Activated T-helper 17 cell treated with anti-CD3 and anti-CD28 coated beads, Interleukin-2, amount 50 U/mL, for 72 hours (primary cell): Measurements from ENCODE around the gene SLC6A5. TPM values are rescaled to one million over a fixed set of nuclear protein-coding genes. Genes with fewer than 3 reads are reported as not detected.

Source experiments
- ATAC-seq: fragments of 150-1000 bp; cut with Tn5 transposase; replicated peaks from 2 replicates; pipeline ENCODE4 v1.10.0; 2021; ENCODE audit warnings: mild to moderate bottlenecking, moderate library complexity
- H3K27ac Mint-ChIP-seq: one replicate; pipeline ENCODE4 v1.8.0; 2022; ENCODE audit warnings: mixed read lengths
- H3K27me3 Mint-ChIP-seq: one replicate; pipeline ENCODE4 v1.8.0; 2022; ENCODE audit warnings: mixed read lengths
- H3K36me3 Mint-ChIP-seq: one replicate; pipeline ENCODE4 v1.8.0; 2022; ENCODE audit warnings: low read depth, mild to moderate bottlenecking, mixed read lengths
- H3K4me1 Mint-ChIP-seq: one replicate; pipeline ENCODE4 v1.8.0; 2022; ENCODE audit warnings: mixed read lengths
- H3K4me3 Mint-ChIP-seq: one replicate; pipeline ENCODE4 v1.8.0; 2022; ENCODE audit warnings: mild to moderate bottlenecking, mixed read lengths
- H3K9me3 Mint-ChIP-seq: one replicate; pipeline ENCODE4 v1.8.0; 2022; ENCODE audit warnings: mixed read lengths
- total RNA-seq, 2 donors: library from RNA; stranded (reverse); gene quantifications; one replicate each; pipeline ENCODE4 v1.2.3, GENCODE V29; 2022

SLC6A5 gene
- total RNA-seq, 2 donors from 2014 or later, result not detected

GRCh38 chr11:20623252-20623651 is 23.8 kb downstream of the SLC6A5 start:
- H3K4me3 Mint-ChIP-seq, result no peak overlapping the region
- peaks cover 27% of the 10 kb centered on the region for H3K27me3 Mint-ChIP-seq
- no peaks in the 10 kb centered on the region for H3K4me1 Mint-ChIP-seq
- no peak for ATAC-seq
- no peak overlapping the region for H3K27ac Mint-ChIP-seq
- no peaks in the 10 kb centered on the region for H3K36me3 Mint-ChIP-seq
- no peaks in the 10 kb centered on the region for H3K9me3 Mint-ChIP-seq

- H3K4me1 Mint-ChIP-seq, result no peaks in the 10 kb centered on the region
- ATAC-seq, result no peak
- H3K27ac Mint-ChIP-seq, result no peak overlapping the region
- H3K4me3 Mint-ChIP-seq, result no peak overlapping the region
- H3K9me3 Mint-ChIP-seq, result no peaks in the 10 kb centered on the region
- no peaks in the 10 kb centered on the region for H3K36me3 Mint-ChIP-seq
- H3K27me3 Mint-ChIP-seq, result peaks cover 27% of the 10 kb centered on the region
These were observed 26.9 kb downstream of the SLC6A5 start for GRCh38 chr11:20626279-20626678.

DNA sequence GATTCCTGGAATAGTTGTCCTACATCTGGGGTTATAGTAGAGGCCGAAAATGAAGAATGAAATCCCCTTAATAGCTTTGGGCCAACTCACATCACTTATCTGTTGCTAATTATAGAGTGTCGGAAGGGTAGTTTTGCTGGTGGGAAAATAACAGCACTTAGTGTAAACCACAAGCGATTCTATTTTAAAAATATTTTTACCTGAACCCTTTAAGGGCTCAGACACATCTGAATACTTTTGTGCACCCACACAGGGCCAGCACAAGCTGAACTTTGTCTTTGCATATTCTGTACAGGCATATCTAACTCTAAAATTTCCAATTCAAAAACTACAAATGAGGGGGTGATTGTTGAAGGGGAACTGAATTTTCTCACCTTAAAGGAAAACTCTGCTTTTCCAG is 27.6 kb downstream of the SLC6A5 start:
- no peak overlapping the region for H3K27ac Mint-ChIP-seq
- H3K4me1 Mint-ChIP-seq, result no peaks in the 10 kb centered on the region
- no peak overlapping the region for H3K4me3 Mint-ChIP-seq
- no peaks in the 10 kb centered on the region for H3K36me3 Mint-ChIP-seq
- no peaks in the 10 kb centered on the region for H3K9me3 Mint-ChIP-seq
- H3K27me3 Mint-ChIP-seq, result peaks cover 27% of the 10 kb centered on the region
- no peak for ATAC-seq

GRCh38 chr11:20627701-20628100 is 28.3 kb downstream of the SLC6A5 start:
- Mint-ChIP-seq H3K36me3 (no peaks in the 10 kb centered on the region), H3K4me1 (no peaks in the 10 kb centered on the region), H3K4me3 (no peak overlapping the region), H3K27ac (no peak overlapping the region), H3K9me3 (no peaks in the 10 kb centered on the region), H3K27me3 (peaks cover 27% of the 10 kb centered on the region)
- no peak for ATAC-seq

DNA sequence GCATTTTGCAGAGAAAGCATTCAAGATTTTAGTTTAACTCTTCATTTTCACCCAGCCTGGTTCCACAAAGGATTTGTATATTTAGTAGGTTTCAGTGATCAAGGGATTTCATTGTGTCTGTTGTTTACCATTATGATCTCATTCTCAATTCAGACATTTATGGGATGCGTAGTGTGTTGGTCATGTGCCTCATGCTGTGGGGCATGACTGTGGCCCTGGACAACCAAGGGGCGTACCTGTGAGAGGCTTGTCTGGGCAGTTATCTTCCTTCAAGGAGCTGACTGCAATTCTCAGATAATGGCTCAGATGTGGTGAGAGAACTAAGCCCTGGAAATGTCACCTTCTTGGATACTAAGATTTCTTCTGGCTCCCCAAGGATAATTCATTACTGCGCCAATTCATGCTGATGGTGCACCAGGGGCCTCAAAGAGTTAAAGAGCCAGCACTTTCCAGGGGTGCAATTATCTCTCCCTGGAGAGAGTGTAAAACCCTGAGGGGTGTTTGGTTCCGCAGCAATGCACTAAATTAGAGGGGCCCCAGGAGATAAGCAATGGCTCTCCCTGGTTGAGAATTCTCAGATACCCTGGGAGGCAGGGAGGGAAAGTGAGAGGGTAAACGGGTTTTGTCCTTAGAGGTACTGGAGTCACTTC is 32.2 kb downstream of the SLC6A5 start:
- H3K27me3 Mint-ChIP-seq, result peaks cover 11% of the 10 kb centered on the region
- no peaks in the 10 kb centered on the region for H3K4me1 Mint-ChIP-seq
- H3K4me3 Mint-ChIP-seq, result no peak overlapping the region
- no peaks in the 10 kb centered on the region for H3K9me3 Mint-ChIP-seq
- ATAC-seq, result no peak
- no peaks in the 10 kb centered on the region for H3K36me3 Mint-ChIP-seq
- no peak overlapping the region for H3K27ac Mint-ChIP-seq

GRCh38 chr11:20632169-20632532 is 32.7 kb downstream of the SLC6A5 start:
- Mint-ChIP-seq H3K4me1 (no peaks in the 10 kb centered on the region), H3K4me3 (no peak overlapping the region), H3K27me3 (peaks cover 6% of the 10 kb centered on the region), H3K36me3 (no peaks in the 10 kb centered on the region), H3K27ac (no peak overlapping the region), H3K9me3 (no peaks in the 10 kb centered on the region)
- no peak for ATAC-seq

DNA sequence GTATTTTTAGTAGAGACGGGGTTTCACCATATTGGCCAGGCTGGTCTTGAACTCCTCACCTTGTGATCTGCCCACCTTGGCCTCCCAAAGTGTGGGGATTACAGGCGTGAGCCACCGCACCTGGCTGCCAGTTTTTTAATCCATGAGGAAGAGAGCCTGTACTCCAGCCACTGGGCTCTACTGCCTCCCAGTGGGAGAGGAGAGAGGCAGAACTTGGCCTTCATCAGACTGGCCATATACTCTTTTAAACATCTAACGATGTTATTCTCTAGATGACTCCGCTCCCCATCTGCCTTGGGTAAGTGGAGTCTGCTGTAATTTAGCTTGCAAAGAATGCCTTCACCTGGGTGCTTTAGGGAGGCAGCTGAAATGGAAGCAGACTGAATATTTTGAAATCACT is 34.6 kb downstream of the SLC6A5 start:
- H3K36me3 Mint-ChIP-seq, result no peaks in the 10 kb centered on the region
- no peaks in the 10 kb centered on the region for H3K9me3 Mint-ChIP-seq
- no peak overlapping the region for H3K27ac Mint-ChIP-seq
- H3K4me1 Mint-ChIP-seq, result no peaks in the 10 kb centered on the region
- no peak for ATAC-seq
- H3K27me3 Mint-ChIP-seq, result peaks cover 11% of the 10 kb centered on the region
- no peak overlapping the region for H3K4me3 Mint-ChIP-seq

DNA sequence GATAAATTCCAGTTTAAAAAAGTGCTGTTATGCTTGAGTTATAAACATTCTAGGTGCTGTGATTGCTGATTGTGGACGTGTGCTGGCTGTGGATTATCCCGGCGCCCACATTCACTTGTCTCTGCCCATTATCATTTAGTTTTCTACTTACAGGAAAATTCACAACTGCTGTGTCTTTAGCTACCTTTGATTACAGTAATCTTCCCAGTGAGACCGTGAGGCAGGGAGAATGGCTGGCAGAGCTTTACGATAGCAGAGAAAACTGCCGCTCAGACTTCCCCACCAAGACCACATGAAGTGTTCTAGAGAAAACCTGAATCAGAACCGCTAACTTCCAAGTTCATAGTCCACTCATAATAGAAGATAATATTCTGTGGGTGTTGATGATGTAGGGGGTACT is 35.4 kb downstream of the SLC6A5 start:
- H3K27me3 Mint-ChIP-seq, result peaks cover 12% of the 10 kb centered on the region
- H3K27ac Mint-ChIP-seq, result no peak overlapping the region
- no peaks in the 10 kb centered on the region for H3K36me3 Mint-ChIP-seq
- ATAC-seq, result no peak
- no peaks in the 10 kb centered on the region for H3K9me3 Mint-ChIP-seq
- H3K4me3 Mint-ChIP-seq, result no peak overlapping the region
- H3K4me1 Mint-ChIP-seq, result no peaks in the 10 kb centered on the region

GRCh38 chr11:20638074-20638473 is 38.7 kb downstream of the SLC6A5 start:
- Mint-ChIP-seq H3K4me1 (no peaks in the 10 kb centered on the region), H3K4me3 (no peak overlapping the region), H3K27me3 (peaks cover 16% of the 10 kb centered on the region), H3K27ac (no peak overlapping the region), H3K36me3 (no peaks in the 10 kb centered on the region), H3K9me3 (no peaks in the 10 kb centered on the region)
- ATAC-seq, result no peak

- Mint-ChIP-seq H3K4me1 (no peaks in the 10 kb centered on the region), H3K9me3 (no peaks in the 10 kb centered on the region), H3K36me3 (no peaks in the 10 kb centered on the region), H3K27me3 (peaks cover 16% of the 10 kb centered on the region), H3K4me3 (no peak overlapping the region), H3K27ac (no peak overlapping the region)
- no peak for ATAC-seq
These were observed 40.3 kb downstream of the SLC6A5 start for GRCh38 chr11:20639688-20640087.

DNA sequence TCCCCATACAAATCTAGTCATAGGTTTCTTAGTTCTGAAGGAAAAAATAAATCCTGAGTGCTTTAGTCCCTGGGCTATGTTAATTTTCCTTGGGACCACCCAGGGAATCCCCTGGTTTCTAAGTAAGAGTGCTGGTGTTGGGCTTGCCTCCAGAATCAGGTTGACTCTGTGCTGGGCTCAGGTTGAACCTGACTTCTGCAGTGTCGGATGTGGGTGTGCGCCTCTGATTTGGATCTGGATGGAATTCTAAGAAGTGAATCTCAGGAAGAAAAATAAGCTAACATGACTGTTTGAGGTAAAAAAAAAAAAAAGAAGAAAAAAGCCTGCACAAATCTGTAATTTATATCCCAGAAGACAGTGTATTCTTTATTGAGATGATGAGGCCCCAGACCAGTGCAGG is 41.0 kb downstream of the SLC6A5 start:
- H3K9me3 Mint-ChIP-seq, result no peaks in the 10 kb centered on the region
- H3K4me1 Mint-ChIP-seq, result no peaks in the 10 kb centered on the region
- peaks cover 17% of the 10 kb centered on the region for H3K27me3 Mint-ChIP-seq

DNA sequence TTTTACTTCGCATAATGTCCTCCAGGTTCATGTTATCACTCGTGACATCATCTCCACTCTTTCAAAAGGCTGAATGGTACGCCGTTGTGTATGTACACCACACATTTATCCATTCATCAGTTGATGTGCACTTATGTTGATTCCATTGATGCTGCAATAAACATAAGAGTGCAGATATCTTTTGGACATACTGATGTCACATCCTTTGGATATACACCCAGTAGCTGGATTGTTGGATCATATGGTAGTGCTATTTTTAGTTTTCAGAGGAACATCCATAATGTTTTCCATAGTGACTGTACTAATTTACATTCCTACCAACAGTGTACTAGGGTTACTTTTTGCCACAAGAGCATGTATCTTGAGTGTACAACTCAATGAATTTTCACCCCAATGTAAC is 45.0 kb downstream of the SLC6A5 start:
- Mint-ChIP-seq H3K4me1 (no peaks in the 10 kb centered on the region), H3K4me3 (no peak overlapping the region), H3K36me3 (no peaks in the 10 kb centered on the region), H3K9me3 (no peaks in the 10 kb centered on the region), H3K27me3 (peaks cover 14% of the 10 kb centered on the region), H3K27ac (no peak overlapping the region)
- ATAC-seq, result no peak

More for the DNA sequence above, 41.0 kb downstream of the SLC6A5 start:
- Mint-ChIP-seq H3K4me3 (no peak overlapping the region), H3K27ac (no peak overlapping the region), H3K36me3 (no peaks in the 10 kb centered on the region)
- no peak for ATAC-seq

GRCh38 chr11:20647976-20648565 is 48.7 kb downstream of the SLC6A5 start:
- peaks cover 16% of the 10 kb centered on the region for H3K27me3 Mint-ChIP-seq
- H3K4me1 Mint-ChIP-seq, result no peaks in the 10 kb centered on the region
- no peak overlapping the region for H3K27ac Mint-ChIP-seq
- H3K9me3 Mint-ChIP-seq, result no peaks in the 10 kb centered on the region
- no peak for ATAC-seq
- H3K36me3 Mint-ChIP-seq, result no peaks in the 10 kb centered on the region
- H3K4me3 Mint-ChIP-seq, result no peak overlapping the region

- Mint-ChIP-seq H3K27me3 (peaks cover 32% of the 10 kb centered on the region), H3K27ac (no peak overlapping the region), H3K4me1 (no peaks in the 10 kb centered on the region), H3K36me3 (no peaks in the 10 kb centered on the region), H3K9me3 (no peaks in the 10 kb centered on the region), H3K4me3 (no peak overlapping the region)
- ATAC-seq, result no peak
These were observed 52.9 kb downstream of the SLC6A5 start for GRCh38 chr11:20652150-20652806.

DNA sequence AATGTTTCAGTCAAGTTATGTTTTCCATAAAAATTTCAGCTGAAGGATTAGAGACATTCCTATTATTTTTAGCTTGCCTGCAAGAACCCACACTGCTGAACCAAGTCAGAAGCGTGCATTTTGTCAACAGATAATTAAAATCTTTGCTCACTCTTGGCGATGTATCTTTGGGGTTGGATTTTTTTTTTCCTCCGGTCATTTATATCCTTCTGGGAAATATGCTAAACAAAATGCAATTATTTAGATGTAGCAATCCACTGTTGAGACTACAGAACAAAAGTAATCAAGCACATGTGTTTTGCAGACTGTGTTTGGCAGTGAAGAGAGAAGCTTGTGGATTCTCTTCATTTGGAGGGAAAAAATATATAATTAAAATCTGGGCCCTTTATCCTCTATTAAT is 54.6 kb downstream of the SLC6A5 start:
- no peak for ATAC-seq

More for the DNA sequence above, 54.6 kb downstream of the SLC6A5 start:
- H3K36me3 Mint-ChIP-seq, result no peaks in the 10 kb centered on the region
- no peaks in the 10 kb centered on the region for H3K4me1 Mint-ChIP-seq
- H3K27ac Mint-ChIP-seq, result no peak overlapping the region
- H3K4me3 Mint-ChIP-seq, result no peak overlapping the region
- peaks cover 26% of the 10 kb centered on the region for H3K27me3 Mint-ChIP-seq
- no peaks in the 10 kb centered on the region for H3K9me3 Mint-ChIP-seq
